Medulla oblongata (tissue), 1 donor: ENCODE measurements around the gene DTWD2.
"Not testable (repeated sequence)": the region's sequence is repeated elsewhere in the genome, so short reads cannot be mapped to it uniquely, and the experiment has no call there.

Source experiments
- DNase-seq: peaks from one replicate; pipeline ENCODE4 v3.0.0-alpha.2; 2015; ENCODE audit errors: extremely low spot score

Gene DTWD2

GRCh38 chr5:118987988-118988865 lies at the start of gene DTWD2:
DTWD2 (minus strand) TSS chr5:118988547; CDS start chr5:118988511, 36 bp downstream.
- peak; percentile 96 for DNase-seq

- no peak for DNase-seq
Measured at GRCh38 chr5:119037496-119038215, 49.3 kb upstream of the DTWD2 start.

GRCh38 chr5:119036101-119036762 lies 47.9 kb upstream of the DTWD2 start:
- no peak for DNase-seq

GRCh38 chr5:119033135-119033534 lies 44.8 kb upstream of the DTWD2 start:
- no peak for DNase-seq

- peak; percentile 40 for DNase-seq
Measured at GRCh38 chr5:119032656-119033055, 44.3 kb upstream of the DTWD2 start.

GRCh38 chr5:119031905-119032304 lies 43.6 kb upstream of the DTWD2 start:
- no peak for DNase-seq

- no peak for DNase-seq
Measured at GRCh38 chr5:119031011-119031886, 42.9 kb upstream of the DTWD2 start.

- DNase-seq = no peak
Measured at GRCh38 chr5:119028575-119028974, 40.2 kb upstream of the DTWD2 start.

- no peak for DNase-seq
Measured at GRCh38 chr5:119022773-119023172, 34.4 kb upstream of the DTWD2 start.

- peak; percentile 76 for DNase-seq
Measured at GRCh38 chr5:119022017-119022745, 33.8 kb upstream of the DTWD2 start.

- no peak for DNase-seq
Measured at GRCh38 chr5:119021149-119021732, 32.9 kb upstream of the DTWD2 start.

GRCh38 chr5:119019949-119020348 lies 31.6 kb upstream of the DTWD2 start:
- peak; percentile 74 for DNase-seq

GRCh38 chr5:119019501-119019900 lies 31.2 kb upstream of the DTWD2 start:
- no peak for DNase-seq

- DNase-seq = no peak
Measured at GRCh38 chr5:119017994-119018393, 29.6 kb upstream of the DTWD2 start.

- no peak for DNase-seq
Measured at GRCh38 chr5:119016125-119016774, 27.9 kb upstream of the DTWD2 start.

GRCh38 chr5:119011186-119011585 lies 22.8 kb upstream of the DTWD2 start:
- no peak for DNase-seq

- no peak for DNase-seq
Measured at GRCh38 chr5:119010206-119010605, 21.9 kb upstream of the DTWD2 start.

- DNase-seq = no peak
Measured at GRCh38 chr5:119009131-119009530, 20.8 kb upstream of the DTWD2 start.

- DNase-seq = no peak
Measured at GRCh38 chr5:118999696-119000095, 11.3 kb upstream of the DTWD2 start.

GRCh38 chr5:118998861-118999260 lies 10.5 kb upstream of the DTWD2 start:
- DNase-seq = not testable (repeated sequence)
